ENCODE data around the gene P2RY8. TPM values are rescaled to one million over a fixed set of nuclear protein-coding genes. Genes with fewer than 3 reads are reported as not detected.

P2RY8 gene
- total and polyA plus RNA-seq, 10 of the 15 experiments (the other 5 are each of a cell fraction or from before 2014, with no cell fraction given): 2.0 to 64.4 (median 36.5) TPM

DNA sequence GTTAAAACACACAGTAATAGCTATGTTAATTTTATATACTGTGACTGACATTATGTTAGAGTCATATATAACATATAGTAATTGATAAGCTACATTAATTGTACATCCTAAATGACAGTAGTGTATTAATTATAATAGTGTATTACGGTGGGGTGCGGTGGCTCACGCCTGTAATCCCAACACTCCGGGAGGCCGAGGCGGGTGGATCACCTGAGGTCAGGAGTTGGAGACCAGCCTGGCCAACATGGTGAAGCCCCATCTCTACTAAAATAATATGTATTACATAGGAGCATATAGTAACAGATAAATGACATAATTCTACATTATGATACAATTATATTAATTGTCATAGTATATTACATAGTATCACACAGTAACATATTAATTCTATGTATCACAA lies 96.5 kb downstream of the P2RY8 start:
- ChIA-PET CTCF (no interaction called here), RAD21 (ENCODE audit: unreplicated experiment) (no interaction called here), SMC1A (ENCODE audit: uncharacterized antibody, unreplicated experiment) (no interaction called here), POLR2A (no interaction called here)
- 96% methylated on average over 6 of the region's 6 CpGs for WGBS (ENCODE audit: insufficient coverage, insufficient replicate concordance, low lambda C conversion rate, missing lambda C conversion rate)
- H3K36me3 ChIP-seq (ENCODE audit: control insufficient read depth in 2 of 2, insufficient read depth in 2 of 2, low read length in 1 of 2): peaks cover 20 to 25% of the 10 kb centered on the region in 2 experiments; a peak in 3 of 4 replicates
- peaks cover 12% of the 10 kb centered on the region; the same call in 2 of the 3 replicates for H3K9me3 ChIP-seq (replicated peaks; ENCODE audit: control insufficient read depth, insufficient read depth, low read length)
- in situ Hi-C loops (cut with MboI): no loop called here
- H2AFZ ChIP-seq (ENCODE audit: control insufficient read depth, low read depth, low read length): no peak overlapping the region
- H3K4me2 ChIP-seq (ENCODE audit: control insufficient read depth, insufficient read depth): no peak overlapping the region
- no peak overlapping the region for H3K4me3 ChIP-seq
- no peak for ATAC-seq
- H3K9ac ChIP-seq (ENCODE audit: control insufficient read depth, insufficient read depth, low read length): no peak overlapping the region
- no peak overlapping the region for H3K27ac ChIP-seq (ENCODE audit: control insufficient read depth, insufficient read depth)
- no TSS peak for BruUV-seq (replicated peaks)
- H4K20me1 ChIP-seq (ENCODE audit: control insufficient read depth, insufficient read depth): no peaks in the 10 kb centered on the region
- H3K79me2 ChIP-seq (ENCODE audit: control insufficient read depth, insufficient read depth, low read length): peaks cover 2% of the 10 kb centered on the region
- H3K4me1 ChIP-seq (ENCODE audit: control insufficient read depth, insufficient read depth, low read length): no peaks in the 10 kb centered on the region
- TF ChIP-seq SREBF1 (IDR thresholded peaks at IDR 0.05; ENCODE audit: low read length) (no peak), SMC3 (IDR thresholded peaks at IDR 0.05; ENCODE audit: borderline replicate concordance, low read length) (no peak), RB1 (IDR thresholded peaks at IDR 0.05; ENCODE audit: borderline replicate concordance) (no peak), STAT1 (conservative IDR thresholded peaks at IDR 0.05) (no peak), SP1 (IDR thresholded peaks at IDR 0.05; ENCODE audit: low read depth, low read length) (no peak), SUPT20H (IDR thresholded peaks at IDR 0.05; ENCODE audit: borderline replicate concordance, control insufficient read depth, low read depth, low read length) (no peak)
- TF ChIP-seq, protein P1, sequence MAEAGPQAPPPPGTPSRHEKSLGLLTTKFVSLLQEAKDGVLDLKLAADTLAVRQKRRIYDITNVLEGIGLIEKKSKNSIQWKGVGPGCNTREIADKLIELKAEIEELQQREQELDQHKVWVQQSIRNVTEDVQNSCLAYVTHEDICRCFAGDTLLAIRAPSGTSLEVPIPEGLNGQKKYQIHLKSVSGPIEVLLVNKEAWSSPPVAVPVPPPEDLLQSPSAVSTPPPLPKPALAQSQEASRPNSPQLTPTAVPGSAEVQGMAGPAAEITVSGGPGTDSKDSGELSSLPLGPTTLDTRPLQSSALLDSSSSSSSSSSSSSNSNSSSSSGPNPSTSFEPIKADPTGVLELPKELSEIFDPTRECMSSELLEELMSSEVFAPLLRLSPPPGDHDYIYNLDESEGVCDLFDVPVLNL (IDR thresholded peaks at IDR 0.05; ENCODE audit: low read depth, low read length): no peak
- no peak for FAIRE-seq
- intact Hi-C loops (cut with micrococcal nuclease; ENCODE audit: unreplicated experiment): no loop called here
- no peaks in the 10 kb centered on the region for H3K27me3 ChIP-seq (replicated peaks in 1 of 2; ENCODE audit: control insufficient read depth in 2 of 2, insufficient read depth in 2 of 2, low read length in 1 of 2)
- DNase-seq (ENCODE audit: low read depth, low spot score): no peak
